Stimulated activated CD8-positive, alpha-beta memory T cell treated with anti-CD3 and anti-CD28 coated beads, Interleukin-7, amount 100 ng/mL, for 4 hours (primary cell): Measurements from ENCODE around the gene MAP3K5.

ENCODE experiments used
- DNase-seq, 2 donors: peaks; one replicate each; pipeline ENCODE4 v3.0.0-alpha.2; 2020; ENCODE audit warnings: low read depth in 2 of 2

The MAP3K5 gene

DNA sequence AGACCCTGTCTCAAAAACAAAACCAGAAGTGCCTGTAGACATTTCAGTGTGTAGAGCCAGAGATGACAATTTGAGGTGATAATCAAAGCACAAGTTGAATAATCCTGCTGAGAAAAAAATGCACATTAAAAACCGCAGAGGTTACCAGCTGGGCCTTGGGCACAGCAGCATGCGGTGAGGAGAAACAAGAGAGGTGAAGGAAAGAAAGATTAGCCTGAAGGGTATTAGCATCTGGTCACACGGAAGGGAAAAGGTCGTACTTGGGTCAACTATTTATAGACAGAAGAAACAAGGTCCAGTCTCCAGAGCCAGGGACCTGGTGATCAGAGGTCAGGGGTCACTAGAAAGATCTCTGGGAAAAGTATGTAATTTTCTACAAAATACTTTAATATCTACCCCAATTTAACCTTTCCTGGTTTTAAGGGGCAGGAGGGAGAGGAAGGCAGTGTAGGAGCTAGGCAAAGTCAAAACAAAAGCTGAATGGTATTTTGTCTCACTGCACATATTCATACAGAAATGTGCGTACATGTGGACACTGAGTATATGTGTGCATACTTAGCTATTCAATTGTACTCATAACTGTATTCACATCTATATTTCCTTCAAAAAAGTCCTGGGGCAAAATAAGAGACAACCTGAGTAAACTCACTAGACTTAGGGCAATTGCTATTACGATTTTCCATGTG is 252.2 kb downstream of the MAP3K5 start:
- no peak for DNase-seq

DNA sequence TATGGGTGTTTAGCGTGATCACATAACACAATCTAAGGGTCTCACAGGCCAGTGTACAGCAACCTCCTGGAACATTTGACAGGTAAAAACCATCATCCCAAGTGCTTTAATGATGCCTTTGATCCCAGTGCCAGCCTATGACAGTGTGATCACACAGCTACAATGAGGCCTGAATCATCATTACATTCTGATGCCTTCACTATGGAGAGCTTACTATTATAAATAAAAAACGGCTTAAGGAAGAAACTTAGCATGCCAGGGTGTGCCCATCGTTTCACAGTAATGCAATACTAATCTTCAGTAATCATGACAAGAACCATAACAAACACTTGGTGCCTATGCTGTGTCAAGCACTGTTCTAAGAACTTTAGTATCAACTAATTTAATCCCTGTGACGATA is 253.4 kb downstream of the MAP3K5 start:
- DNase-seq: no peak

DNA sequence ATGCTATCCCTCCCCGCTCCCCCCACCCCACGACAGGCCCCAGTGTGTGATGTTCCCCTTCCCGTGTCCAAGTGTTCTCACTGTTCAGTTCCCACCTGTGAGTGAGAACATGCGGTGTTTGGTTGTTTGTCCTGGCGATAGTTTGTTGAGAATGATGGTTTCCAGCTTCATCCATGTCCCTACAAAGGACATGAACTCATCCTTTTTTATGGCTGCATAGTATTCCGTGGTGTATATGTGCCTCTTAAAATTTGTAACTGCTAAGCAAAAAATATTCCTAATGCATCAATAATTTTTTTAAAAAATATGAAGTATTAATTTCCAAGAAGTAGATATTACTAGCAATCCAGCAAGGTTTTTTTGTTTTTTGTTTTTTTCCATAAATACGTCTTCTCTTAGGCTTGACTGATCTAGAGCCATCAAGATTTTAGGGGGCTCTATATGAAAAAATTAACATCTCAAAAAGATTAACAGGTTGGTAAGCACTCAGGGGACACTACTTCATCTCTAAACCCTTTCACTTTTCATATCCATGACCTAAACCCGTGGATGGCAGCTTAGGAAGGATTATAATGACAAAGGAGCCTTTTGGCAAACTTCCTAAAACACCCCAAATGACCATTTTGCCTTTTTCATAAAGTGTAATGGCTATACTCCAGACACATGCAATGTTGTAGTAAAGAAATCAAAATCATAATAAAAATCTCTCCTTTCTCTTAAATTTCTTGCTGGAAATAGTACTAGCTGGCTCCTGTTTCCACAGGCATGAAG is 256.2 kb downstream of the MAP3K5 start:
- no peak for DNase-seq

DNA sequence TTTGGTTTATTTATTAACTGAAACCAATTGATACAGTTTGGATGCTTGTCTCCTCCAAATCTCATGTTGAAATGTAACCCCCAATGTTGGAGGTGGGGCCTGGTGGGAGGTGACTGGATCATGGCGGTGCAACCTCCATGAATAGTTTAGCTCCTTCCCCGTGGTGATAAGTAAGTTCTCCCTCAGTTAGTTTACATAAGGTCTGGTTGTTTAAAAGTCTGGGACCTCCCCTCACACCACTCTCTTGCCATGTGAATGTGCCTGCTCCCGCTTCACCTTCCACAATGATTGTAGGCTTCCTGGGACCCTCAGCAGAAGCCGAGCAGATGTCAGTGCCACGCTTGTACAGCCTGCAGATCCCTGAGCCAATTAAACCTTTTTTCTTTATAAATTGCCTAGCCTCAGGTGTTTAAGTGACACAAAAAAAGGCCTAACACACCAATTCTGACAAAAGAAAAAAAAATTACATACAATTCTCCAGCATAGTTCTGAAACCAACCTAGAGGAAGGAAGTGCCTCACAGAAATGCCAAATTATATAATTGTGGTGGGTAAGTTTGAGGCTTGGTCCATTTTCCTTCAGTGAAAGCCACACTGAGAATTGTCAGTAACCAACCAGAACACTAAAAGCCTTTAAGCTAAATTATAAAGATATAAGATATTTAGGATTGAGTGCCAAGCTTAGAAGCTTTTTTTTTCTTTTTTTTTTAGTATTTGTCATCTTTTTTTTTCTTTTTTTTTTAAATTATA is 257.1 kb downstream of the MAP3K5 start:
- no peak for DNase-seq

DNA sequence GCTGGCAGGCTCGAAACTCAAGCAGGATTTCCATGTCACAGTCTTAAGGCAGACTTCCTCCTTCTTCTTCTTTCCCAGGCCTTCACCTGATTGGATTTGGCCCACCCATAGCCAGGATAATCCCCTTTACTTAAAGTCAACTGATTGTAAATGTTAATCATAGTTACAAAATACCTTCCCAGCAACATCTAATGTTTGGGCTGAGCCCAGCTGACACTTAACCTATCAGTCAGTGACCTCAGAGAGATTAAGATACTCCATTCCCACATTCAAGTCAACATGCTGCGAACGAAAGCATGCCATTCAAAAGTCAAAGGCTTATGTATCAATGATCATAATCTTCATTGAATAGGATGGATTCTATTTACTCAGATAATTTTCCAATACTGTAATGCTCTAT is 258.0 kb downstream of the MAP3K5 start:
- DNase-seq: no peak

DNA sequence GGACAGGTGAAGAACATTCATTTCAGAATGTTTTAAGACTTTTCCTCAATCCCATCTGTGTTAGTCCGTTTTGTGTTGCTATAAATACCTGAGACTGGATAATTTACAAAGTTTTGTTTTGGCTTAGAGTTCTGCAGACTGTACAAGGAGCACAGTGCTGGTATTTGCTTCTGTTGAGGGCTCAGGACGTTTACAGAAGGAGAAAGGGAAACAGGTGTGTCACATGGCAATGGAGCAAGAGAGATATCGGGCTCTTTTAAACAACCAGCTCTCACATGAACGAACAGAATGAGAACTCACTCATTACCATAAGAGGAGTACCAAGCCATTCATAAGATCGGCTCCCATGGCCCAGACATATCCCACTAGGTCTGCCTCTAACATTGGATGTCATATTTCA is 258.8 kb downstream of the MAP3K5 start:
- DNase-seq: no peak

DNA sequence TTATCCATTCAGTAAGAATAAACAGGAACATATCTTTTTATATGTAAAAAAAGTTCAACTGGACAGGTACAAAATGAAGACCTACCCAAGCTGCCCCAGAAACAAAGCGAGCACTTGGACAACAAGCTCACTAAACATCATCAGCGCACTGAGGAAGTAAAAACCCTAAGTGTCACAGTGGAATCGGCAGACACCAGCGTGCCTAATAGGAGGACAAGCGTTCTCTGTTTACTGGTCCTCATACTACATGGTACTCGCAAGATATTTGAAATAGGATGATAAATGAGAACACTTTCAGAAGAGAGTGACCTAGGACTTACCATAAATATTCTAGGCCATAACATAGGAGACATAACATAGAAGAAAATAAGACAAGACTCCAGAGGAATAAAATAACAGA is 260.2 kb downstream of the MAP3K5 start:
- DNase-seq: no peak

DNA sequence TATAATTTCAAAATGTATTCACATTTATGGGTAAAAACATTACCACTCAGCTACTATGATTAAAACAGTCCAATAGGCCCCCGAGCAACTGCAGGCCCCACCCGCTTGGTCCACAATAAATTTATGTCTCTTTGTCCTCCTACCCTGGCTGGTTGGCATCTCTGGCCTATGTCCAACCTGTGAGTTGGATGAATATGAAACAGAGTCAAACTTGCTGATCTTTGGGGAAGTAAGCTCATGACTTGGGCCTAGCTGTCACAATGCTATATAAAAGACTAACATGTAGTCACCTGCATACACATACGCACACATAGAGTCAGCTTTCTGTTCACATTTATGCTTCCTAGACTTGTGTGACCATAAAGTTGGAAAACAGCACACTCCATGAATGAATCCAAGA is 262.6 kb downstream of the MAP3K5 start:
- no peak for DNase-seq

DNA sequence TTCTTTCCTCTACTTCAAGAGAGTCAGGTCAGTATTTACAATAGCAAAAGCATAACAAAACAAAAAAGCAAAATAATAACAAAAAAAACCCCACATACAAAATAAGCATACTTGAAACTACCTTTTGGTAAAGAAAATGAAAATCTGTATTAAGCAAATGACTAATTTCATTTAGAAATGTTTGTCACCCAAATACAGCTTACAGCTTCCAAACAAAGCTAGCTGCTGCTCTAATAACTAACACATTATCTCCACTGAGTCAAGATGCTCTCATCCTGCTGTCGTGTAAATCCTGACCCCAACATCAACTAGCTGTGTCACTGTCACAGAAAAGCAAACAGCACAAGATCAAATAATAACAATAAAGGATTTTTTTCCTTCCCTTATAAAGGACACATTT is 263.8 kb downstream of the MAP3K5 start:
- DNase-seq: no peak

DNA sequence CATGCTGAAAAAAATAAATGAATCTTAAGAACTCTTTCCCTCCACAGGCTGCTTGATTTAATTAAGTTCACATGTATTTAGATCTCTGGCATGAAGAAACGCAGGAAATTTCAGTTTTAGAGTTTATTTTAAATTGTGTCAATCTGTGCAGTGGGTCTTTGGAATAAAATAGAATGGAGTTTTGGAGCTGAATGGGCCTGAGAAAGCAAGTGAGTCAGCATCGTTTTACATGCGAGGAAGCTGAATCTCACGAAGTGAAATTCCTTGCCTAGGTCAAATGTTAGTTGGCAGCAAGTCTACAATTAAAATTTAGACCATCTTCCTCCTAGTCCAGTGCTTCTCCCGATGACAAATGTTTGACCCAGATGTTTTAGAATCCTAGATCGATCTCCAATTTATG is 264.4 kb downstream of the MAP3K5 start:
- DNase-seq: no peak

DNA sequence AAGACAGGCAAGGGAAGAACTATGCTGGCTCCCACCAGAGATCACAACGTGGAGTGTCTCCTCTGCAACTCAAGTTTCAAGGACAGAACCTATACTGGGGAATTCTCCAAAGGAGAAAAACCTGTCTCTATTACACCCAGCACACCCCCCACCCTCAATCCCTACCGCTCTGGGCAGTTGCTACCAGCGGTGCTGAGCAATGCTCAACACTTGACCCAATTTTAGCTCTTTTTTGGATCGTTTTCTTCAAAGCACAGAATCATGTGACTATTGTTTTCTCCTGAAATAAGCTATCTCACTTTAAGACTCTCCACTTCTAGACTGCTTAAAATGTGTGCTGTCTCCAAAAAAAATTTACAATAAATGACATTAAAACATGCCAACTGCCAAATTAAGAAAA is 265.3 kb downstream of the MAP3K5 start:
- DNase-seq: no peak

DNA sequence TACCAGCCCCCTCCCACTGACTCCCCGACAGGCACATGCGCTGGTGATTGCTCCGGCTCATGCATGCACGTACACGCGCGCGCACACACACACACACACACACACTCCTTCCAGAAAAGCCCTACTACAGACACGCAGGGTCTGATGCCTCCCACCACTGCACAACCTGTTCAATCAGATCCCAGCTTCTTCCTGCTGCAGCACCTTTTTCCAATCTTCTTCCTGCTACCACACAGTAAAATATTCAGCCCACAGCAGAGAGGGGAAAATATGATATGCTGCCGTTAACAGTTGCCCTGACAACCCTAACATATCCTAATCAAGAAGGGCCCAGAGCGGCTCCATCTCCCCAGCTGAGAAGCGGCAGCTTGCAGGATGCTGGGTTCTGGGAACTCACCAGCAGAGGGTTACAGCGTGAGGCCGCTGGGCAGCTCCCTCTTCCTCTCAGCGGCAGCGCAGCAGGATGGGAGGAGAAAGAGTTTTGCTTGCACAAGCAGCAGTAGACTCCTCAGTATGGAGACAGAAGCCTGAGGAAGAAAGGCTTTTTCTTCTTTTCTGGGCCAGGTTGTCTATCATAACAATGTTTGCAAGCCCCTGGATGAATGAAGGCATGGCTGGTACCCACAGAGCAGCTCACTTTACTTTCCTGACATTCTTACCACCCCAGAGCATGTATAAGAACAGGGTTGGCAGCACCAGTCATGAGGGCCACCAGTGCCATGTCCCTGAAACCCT is 265.9 kb downstream of the MAP3K5 start:
- DNase-seq: no peak

DNA sequence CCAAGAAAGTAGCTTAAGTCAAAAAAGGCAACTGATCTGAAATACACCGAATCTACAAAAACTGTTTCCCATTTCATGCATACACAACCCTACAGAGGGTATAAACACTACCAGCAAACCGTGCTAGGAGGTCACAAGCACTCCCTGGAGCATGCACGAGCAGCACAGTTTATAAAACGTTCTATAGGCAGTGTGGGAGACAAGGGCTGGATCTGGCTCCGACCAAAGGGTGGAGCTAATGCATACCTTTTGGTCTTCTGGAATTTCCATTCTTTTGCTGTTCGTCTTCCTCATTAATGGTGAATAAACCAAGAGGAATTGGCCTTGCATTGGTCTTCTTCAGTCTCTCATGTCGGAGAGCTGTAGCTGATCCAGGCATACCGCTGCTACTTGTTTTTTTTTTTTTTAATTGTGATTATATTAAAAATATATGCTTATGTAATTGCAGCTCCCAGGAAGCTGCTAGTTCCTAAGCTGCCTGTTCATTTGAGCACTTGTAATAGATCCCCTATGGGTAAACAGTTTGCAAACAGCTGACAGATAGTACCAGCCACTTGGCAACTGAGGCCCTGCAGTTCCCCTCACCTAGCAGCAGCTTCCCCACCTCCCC is 266.6 kb downstream of the MAP3K5 start:
- no peak for DNase-seq

DNA sequence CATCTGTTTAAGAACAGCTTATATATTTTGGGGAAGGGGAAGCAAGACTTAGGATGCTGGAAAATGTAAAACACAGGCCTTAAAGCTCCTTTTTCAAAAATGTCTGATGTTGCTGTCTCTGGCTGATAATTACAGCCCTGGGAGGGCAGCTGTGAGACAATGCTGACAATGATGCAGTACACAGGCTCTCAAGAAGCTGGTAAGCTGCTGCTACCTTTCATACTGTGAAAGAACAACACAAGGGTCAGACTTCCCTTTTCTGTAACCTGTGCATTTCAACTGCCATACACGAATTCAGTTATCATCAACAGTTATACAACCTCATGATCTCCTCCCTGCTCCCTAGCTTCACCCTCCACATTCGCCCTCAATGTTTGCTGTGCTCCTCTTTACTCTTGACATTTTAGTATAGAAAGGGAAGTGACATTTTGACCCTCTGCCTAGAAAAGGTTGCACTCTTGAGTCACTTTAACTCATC is 267.3 kb downstream of the MAP3K5 start:
- DNase-seq: no peak

DNA sequence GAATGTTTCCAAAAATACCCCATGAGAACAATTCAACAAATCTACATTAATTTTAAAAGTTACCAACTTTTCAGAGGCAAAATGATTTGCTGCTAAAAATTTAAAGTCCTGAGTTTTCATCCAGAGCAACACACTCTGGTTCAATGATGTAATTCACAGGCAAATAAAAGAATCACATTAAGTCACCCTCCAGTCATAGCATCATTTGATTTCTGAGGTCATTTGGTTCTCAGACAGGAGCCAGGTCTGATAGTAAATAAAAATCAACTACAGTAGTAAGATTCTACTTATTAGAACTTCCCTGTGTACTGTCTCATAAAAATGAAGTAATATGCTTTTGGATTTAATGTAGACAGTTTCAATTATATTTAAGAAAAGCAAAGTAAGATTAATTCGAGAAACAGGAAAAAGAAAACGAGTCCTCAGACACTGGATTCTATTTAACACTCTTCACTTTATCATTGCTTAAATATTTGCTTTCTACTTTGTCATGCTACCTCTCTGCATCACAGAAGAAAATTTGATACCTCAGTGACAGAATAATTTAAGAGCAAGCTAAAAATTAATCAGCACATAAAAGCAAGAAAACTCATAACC is 267.8 kb downstream of the MAP3K5 start:
- no peak for DNase-seq

DNA sequence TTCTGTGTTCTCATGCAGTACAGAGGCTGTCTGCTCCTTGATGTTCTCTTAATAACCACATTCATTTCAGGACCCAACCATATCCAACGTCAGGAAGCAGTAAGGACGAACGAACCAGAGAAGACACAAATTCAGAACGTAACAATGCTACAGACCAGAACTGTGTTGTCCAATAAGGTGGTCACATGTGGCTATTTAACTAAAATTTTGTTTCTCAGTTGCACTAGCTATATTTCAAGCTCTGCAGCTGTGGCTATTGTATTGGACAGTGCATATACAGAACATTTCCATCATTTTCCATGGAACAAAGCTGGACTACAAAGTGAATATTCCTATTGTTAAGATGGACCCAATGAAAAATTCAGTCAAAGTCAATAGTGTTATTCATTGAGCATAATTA is 269.1 kb downstream of the MAP3K5 start:
- DNase-seq: no peak

DNA sequence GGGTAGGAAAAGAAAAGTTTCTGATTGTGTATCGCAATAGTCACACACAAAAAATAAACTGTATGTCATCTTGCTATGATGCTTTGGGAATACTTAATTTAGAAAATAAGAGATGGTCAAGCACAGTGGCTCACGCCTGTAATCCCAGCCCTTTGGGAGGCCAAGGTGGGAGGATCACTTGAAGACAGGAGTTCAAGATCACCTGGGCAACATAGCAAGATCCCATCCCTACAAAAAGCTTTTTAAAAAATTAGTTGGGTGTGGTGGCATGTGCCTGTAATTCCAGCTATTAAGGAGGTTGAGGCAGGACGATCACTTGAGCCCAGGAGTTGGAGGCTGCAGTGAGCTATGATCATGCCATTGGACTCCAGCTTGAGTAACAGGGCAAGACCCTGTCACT is 269.6 kb downstream of the MAP3K5 start:
- no peak for DNase-seq

DNA sequence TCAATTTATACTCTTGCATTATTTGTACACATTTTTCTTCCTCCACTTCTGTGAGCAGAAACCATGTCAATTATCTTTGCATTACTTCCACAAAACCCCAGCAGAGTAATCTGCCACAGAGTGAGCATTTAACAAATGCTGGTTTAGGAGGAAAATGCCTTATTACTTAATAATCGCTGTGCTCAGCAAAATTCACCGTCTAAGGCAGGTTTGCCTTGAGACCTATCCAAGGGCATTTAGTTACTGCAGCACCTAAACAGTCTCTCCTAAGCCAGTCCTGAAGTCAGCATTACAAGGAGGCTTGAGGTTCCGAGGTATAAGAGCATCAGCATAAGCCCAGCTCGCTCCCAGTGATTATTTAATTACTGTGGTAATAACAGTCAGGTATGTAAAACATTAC is 270.4 kb downstream of the MAP3K5 start:
- DNase-seq: no peak

DNA sequence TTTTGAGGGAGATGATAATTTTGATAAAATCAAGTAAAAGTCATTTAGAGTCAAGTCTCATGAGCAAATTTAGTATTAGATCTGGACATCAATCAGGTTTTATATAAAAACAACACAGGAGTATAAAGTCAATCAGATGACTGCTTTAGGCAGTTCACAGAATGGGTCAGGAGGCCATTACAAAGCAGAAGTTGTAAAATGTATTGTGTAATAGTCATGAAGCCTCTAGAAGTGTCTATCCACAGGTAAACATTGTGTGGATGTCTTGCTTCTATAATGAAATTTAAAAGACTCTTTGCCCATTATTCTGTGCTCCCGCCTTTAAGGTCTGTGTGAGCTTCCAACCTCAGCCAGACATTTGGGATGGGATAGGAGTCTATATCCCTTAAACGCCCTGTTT is 270.9 kb downstream of the MAP3K5 start:
- no peak for DNase-seq

DNA sequence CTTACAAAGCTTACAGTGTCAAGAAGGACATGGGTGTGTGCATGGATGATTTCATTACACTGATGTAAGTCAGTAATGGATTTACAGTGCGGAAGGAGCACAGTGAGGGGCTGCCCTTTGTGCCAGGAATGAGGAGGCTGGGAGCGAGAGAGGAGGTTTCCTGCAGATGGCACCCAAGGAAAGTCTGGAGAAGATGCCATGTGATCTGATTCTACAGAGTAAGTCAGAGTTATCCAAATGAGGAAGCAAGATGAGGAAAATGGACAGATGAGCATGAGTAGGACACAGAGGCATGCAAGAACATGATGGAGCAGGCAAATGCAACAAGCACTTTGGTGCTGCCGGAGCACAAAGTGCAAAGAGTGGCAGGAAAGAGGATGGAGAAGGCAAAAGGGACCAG is 271.8 kb downstream of the MAP3K5 start:
- no peak for DNase-seq

DNA sequence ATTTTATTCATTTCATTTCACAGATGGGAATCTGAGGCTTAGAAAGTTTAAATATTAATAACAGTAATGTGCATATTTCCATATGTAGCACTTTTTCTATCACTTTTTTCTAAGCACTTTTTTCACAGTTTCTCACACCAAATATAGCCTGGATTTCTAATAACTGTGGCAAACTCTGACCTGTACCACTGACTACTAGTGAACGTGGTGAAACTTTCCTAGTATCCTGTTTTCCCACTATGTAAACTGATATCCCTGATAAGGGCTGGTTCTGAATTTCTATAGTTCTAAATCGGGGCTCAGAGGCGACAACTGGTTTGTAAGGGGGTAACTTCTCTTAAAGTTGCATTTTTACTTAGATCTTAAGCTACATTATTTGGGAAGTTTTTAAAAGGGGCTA is 274.7 kb downstream of the MAP3K5 start:
- DNase-seq: no peak
